GM18868 (cell line): ENCODE results near the gene TRO.

Experiments
- ATAC-seq: cut with Tn5 transposase; IDR thresholded peaks from one replicate; pipeline ENCODE4 v1.9.1; 2021; ENCODE audit warnings: mild to moderate bottlenecking, moderate library complexity; ENCODE audit not compliant: unreplicated experiment

The TRO gene, protein sequence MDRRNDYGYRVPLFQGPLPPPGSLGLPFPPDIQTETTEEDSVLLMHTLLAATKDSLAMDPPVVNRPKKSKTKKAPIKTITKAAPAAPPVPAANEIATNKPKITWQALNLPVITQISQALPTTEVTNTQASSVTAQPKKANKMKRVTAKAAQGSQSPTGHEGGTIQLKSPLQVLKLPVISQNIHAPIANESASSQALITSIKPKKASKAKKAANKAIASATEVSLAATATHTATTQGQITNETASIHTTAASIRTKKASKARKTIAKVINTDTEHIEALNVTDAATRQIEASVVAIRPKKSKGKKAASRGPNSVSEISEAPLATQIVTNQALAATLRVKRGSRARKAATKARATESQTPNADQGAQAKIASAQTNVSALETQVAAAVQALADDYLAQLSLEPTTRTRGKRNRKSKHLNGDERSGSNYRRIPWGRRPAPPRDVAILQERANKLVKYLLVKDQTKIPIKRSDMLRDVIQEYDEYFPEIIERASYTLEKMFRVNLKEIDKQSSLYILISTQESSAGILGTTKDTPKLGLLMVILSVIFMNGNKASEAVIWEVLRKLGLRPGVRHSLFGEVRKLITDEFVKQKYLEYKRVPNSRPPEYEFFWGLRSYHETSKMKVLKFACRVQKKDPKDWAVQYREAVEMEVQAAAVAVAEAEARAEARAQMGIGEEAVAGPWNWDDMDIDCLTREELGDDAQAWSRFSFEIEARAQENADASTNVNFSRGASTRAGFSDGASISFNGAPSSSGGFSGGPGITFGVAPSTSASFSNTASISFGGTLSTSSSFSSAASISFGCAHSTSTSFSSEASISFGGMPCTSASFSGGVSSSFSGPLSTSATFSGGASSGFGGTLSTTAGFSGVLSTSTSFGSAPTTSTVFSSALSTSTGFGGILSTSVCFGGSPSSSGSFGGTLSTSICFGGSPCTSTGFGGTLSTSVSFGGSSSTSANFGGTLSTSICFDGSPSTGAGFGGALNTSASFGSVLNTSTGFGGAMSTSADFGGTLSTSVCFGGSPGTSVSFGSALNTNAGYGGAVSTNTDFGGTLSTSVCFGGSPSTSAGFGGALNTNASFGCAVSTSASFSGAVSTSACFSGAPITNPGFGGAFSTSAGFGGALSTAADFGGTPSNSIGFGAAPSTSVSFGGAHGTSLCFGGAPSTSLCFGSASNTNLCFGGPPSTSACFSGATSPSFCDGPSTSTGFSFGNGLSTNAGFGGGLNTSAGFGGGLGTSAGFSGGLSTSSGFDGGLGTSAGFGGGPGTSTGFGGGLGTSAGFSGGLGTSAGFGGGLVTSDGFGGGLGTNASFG (N-terminal part only)

DNA sequence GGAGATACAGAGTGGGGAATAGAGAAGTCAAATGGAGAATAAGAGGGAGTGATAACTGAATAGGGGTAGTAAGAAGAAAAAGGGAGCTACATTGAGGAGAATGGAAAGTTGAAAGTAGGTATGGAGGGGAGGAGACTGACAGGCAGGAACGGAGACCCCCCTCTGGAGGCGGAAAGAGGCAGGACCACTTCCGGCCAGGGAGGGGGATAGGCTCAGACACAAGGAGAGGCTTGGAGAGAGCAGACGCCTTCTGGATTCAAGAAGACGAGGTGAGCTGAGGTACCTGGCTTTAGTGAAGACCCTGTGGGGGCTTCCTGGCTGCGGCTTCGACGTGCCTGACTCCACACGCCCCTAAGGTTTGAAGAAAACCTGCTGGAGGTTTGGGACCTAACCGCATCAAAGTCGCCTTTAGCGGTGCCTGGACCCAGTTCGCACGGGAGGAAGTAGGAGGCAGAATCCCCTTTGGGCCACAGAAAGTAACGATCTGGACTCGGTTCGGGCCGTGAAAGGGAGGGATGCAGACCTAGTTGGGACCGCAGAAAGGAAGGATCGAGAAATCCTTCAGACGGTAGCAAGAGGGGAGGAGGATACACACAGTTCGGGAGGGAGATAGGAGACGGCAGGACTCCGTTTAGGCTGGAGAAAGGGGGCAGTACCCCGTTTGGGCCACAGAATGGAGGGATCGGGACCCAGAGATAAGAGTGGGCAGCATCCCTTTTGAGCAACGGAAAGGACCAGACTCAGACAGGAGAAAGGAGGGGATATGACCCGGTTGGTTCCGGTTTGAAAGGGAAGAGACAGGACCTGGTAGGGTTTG lies at the start of gene TRO:
Gene TRO, plus strand, starts transcription at position 215 of the 817 bp plus-strand sequence. CDS start 1,423 bp downstream, outside the sequence.
- peak; percentile 45 for ATAC-seq

DNA sequence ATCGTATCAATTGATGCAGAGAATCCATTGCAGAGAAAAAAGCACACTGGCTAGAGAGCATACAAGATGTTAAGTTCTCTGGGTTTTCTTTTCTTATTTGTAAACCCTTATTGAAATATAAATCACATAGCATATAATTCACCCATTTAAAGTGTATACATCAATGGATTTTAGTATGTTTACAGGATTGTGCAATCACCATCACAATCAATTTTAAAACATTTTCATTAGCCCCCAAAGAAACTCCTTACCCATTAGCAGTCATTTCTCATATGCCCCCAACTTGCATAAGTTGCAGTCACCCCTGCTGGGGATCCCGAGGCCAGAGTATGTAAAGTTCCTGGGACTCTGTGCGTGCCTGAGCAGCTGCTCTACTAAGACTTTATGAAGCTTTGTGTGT lies 34.9 kb upstream of the TRO start:
- ATAC-seq, result no peak

DNA sequence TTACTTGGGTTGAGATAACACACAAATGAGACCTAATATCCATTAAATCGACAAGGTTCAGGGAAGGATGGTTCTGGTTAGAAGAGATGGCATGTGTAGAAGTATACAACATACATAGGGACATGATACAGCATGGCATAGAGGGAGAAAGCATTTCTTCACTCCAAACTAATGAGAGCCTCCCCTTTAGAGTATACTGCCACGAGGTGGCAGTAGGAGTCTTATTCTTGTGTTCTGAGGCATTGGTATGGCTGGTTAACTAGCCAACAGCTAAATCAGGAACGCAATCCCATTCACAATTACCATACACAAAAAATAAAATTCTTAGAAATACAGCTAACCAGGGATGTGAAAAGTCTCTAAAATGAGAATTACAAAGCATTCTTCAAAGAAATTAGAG lies 29.1 kb upstream of the TRO start:
- no peak for ATAC-seq

DNA sequence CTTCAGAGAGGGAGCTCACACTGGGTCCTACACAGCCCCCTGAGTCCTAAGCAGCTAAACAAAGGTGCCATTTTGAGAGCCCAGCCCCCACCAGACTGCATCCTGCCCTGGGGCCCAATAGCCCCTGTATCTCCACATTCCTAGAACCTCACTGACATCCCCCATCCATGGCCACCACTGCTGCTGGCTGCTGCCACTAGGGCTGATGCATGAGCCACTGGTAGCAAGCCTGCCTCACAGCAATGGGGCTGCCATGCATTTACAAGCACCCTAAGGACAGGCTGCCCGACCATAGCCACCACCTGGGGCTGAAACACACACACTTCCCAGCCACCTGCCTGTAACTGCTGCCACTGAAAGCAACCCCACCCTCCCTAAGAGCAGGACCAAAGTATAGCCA lies 26.5 kb upstream of the TRO start:
- ATAC-seq, result no peak

DNA sequence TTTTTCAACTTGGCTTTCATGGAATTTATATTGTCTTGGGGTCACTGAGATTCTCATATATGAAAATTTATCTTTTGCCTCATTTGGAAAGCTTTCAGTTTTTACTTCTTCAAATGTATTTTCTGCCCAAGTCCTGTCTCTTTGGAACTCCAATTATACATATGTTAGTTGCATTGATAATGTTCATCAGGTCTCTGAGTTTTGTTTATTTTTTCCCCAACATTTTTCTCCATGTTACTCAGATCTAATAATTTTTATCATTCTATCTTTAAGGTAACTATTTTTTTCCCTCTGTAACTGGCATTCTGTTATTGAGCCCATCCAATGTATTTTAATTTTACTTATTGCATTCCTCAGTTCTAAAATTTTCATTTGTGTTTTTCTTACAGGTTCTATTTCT lies 10.7 kb upstream of the TRO start:
- ATAC-seq, result no peak

DNA sequence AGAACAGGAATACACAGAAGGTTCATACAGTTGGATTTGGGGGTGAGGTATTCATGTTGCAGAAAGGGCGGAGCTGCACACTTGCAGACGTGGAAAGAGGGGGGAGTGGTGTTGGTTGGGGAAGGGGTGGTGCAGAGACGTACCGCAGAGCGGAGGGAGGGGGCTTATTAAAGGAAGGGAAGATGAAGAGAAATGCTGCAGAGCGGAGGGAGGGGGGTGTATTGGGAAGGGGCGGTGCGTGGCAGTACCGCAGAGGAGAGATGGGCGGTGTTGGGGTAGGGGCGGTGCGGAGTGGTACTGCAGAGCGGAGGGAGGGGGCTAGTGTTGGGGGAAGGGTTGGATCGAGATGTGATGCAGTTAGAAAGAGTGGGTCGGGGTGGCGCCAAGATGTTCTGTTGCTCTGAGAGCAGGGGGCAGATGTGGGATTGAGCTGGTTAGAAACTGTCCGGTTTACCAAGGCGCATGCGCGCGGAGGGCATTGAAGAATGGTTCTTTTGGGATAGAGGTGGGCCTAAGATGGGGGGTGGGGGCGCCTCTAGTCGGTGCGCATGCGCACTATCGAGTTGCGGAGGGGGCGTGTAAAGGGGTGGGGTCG lies 900 bp downstream of the TRO start:
- peak; percentile 80 for ATAC-seq

DNA sequence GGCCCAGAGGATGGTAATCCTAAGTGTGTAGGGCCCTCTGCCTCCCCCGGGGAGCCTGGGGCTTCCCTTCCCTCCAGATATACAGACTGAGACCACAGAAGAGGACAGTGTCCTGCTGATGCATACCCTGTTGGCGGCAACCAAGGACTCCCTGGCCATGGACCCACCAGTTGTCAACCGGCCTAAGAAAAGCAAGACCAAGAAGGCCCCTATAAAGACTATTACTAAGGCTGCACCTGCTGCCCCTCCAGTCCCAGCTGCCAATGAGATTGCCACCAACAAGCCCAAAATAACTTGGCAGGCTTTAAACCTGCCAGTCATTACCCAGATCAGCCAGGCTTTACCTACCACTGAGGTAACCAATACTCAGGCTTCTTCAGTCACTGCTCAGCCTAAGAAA lies 1.9 kb downstream of the TRO start:
- no peak for ATAC-seq

DNA sequence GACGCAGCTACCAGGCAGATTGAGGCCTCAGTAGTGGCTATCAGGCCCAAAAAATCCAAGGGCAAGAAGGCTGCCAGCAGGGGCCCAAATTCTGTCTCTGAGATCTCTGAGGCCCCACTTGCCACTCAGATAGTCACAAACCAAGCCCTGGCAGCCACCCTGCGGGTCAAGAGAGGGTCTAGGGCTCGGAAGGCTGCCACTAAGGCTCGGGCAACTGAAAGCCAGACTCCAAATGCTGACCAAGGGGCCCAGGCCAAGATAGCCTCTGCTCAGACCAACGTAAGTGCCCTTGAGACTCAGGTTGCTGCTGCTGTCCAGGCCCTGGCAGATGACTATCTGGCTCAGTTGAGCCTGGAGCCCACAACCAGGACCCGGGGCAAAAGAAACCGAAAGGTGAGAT lies 2.8 kb downstream of the TRO start:
- no peak for ATAC-seq

DNA sequence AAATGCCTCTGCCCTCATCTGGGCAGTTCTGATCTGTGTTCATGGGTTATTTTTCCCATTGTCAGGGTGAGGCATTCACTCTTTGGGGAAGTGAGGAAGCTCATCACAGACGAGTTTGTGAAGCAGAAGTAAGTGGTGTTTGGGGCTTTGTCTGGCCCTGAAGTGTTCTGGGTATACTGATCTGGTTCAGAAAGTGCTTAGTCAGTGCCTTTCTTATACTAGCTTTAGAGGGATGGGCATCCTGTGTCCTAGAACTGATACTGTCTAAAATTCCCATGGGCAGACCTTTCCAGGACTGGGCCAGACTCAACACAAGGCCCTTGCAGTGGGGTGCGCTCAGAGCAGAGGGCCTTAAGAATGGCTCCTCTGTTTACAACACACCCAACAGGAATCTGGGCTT lies 6.4 kb downstream of the TRO start:
- no peak for ATAC-seq

DNA sequence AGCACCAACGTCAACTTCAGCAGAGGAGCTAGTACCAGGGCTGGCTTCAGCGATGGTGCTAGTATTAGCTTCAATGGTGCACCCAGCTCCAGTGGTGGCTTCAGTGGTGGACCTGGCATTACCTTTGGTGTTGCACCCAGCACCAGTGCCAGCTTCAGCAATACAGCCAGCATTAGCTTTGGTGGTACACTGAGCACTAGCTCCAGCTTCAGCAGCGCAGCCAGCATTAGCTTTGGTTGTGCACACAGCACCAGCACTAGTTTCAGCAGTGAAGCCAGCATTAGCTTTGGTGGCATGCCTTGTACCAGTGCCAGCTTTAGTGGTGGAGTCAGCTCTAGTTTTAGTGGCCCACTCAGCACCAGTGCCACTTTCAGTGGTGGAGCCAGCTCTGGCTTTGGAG lies 8.3 kb downstream of the TRO start:
- no peak for ATAC-seq

DNA sequence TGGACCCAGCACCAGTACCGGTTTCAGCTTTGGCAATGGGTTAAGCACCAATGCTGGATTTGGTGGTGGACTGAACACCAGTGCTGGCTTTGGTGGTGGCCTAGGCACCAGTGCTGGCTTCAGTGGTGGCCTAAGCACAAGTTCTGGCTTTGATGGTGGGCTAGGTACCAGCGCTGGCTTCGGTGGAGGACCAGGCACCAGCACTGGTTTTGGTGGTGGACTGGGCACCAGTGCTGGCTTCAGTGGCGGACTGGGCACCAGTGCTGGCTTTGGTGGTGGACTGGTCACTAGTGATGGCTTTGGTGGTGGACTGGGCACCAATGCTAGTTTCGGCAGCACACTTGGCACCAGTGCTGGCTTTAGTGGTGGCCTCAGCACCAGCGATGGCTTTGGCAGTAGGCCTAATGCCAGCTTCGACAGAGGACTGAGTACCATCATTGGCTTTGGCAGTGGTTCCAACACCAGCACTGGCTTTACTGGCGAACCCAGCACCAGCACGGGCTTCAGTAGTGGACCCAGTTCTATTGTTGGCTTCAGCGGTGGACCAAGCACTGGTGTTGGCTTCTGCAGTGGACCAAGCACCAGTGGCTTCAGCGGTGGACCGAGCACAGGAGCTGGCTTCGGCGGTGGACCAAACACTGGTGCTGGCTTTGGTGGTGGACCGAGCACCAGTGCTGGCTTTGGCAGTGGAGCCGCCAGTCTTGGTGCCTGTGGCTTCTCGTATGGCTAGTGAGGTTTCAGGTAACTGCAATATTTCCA lies 9.8 kb downstream of the TRO start:
- ATAC-seq, result no peak

DNA sequence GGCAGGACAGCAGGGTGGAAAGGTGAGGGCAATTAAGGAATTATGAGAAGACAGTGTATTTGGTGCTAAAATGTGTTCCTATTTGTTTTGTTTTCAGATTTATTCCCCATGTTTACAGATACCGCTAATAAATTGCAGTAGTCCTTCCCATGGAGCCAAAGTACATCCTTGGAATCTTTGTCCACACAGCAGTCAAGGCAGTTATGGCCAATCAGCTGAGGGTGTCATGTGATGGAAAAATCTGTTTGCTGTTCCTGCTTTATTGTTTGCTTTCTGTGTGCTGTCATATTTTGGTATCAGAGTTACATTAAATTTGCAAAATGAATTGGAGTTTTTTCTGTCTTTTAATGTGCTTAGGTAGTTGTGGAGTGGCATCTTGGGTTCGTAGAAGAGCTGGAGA lies 10.5 kb downstream of the TRO start:
- ATAC-seq, result no peak

DNA sequence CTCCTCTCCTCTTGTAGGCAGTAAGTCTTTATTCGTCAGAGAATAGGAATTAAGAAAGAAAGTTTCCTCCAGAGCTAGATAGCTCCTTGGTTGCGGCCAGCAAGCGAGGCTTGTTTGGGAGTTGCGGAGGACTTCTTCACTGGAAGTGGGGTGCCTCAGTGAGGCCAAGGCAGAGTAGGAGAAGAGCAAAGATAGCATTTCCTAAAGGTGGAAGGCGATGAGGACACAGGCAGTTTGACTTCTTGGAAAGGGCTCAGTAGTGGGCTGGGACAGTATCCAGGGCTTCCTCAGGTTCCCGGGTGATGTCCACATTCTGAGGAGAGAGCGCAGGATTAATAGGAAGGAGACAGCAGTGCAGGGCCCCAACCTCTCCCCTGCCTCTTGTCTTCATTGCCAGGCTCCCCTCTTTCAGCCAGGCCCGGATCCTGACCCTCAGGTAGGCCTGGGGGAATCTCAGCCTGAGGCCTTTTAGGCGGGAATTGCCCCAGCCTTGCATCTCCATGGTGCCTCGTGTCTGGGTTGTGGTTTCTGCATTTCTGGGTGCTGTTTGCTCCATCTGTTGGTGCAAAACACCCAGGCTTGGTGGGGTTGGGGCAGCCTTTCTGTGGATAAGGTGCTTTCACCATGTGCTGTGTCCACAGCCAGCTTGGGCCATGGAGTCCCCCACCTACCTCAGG lies 12.7 kb downstream of the TRO start:
- ATAC-seq, result no peak

DNA sequence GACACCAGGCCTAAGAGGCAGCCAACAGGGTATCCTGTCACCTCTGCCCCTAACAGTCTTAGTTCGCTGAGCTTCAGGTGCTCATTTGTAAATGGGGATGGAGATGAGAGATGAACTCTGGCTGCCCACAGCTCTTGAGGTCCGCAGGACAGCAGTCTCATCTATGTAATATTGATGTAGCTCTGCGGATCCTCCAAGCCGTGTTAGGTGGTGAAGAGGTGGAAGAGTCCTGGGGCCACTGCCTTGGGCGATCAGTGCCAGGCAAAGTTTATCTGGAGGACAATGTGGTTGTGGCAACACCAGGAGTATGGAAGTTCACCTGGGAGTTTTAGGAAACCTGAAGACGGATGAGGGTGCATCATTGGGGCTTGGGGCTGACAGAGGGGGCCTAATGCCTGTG lies 13.4 kb downstream of the TRO start:
- no peak for ATAC-seq

DNA sequence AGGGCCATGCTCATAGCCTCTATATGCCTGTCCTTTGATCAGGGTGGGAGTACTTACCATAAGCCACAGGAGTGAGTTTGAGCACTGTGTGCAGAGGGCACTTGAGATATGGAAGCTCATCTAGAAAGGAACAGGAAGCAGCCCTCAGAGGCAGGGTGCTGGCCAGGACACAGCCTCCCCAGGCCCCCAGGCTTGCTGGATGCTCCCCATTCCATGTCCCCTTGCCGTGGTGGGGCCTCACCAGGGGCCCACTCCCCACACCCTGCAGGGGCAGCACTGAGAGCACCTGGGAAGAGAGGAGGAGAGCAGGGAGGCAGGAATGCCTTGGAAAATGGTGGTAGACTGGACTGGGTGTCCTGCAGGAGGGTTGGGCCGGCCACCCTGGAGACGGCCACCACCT lies 14.3 kb downstream of the TRO start:
- ATAC-seq, result no peak

DNA sequence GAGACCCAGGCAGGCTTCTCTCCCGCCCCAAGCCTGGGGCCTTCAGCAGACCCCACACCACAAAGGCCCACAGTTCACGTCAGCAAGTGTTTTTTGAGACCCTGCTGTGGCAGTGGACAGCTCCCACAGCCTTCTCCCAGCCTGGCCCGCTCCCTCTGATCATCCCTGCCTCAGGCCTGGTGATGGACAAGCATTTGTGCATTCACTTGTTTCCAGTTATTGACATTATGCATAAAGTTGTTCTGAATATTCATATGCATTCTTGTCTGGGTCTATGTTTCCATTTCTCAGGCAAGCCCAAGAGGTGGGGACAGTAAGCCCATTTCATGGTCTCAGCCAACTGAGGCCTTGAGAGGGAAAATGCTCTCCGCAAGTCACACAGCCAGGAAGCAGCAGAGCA lies 14.7 kb downstream of the TRO start:
- ATAC-seq, result no peak

DNA sequence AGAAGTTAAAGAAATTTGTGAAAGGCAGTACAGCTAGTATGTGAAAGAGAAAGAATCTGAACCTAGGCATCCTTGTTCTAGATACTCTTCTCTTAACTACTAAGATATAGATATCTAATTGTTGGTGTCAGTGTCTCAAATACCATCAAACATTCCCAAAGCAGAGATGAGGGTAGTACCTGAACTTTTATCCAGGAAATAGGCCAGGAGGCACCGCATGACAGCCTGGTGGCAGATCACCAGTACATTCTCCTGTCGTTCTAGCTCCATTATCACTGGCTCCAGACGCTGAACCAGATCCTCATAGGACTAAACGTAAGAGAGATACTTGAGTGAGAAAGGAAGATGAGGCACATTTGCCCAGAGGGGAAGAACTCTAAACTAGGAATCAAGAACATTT lies 16.8 kb downstream of the TRO start:
- ATAC-seq, result no peak

DNA sequence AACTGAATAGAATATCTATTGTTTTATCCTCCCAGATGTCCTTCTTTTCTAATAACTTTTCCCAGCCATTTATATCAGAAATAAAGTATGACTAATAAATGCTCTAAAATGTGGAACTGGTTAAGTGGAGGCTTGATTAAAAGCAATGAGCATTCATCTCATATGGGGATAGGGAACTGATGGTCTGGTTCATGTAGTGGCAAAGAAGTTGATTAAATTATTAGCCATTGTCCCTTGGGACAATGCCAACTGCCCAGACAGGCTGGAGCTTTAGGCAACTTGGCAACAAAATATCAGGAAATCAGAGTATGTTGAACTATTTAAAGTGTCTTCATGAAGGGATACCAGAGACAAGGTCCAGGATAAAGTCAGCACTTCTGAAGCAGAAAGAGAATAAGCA lies 24.2 kb downstream of the TRO start:
- no peak for ATAC-seq

DNA sequence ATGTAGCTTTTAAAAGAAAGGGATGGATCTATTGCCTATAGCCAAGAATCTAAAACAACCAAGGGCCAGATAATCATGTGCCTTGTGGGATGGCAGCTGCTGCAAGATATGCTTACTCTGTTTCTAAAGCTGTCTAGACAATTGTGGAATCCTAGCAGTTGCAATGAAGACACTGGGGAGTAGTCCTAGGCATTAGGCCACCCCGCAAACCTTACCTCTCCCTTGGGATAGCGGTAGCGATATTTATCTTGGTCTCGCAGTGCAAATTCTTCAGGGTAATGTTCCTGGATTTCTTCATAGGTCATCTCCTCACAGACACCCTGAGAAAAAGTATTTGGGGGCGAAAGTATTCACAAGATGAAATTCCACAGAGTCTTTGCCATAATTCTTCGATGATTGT lies 24.6 kb downstream of the TRO start:
- no peak for ATAC-seq
